Activated CD4-positive, alpha-beta T cell treated with anti-CD3 and anti-CD28 coated beads, Interleukin-2, amount 50 U/mL, for 48 hours (primary cell): ENCODE measurements around the gene ISM1.

Experiments used
- DNase-seq, 2 experiments: peaks; one replicate each; pipeline ENCODE4 v3.0.0-alpha.2; 2020

The ISM1 gene

GRCh38 chr20:13259921-13260320 lies 38.8 kb downstream of the ISM1 start:
- DNase-seq: no peak

GRCh38 chr20:13260650-13261279 lies 39.7 kb downstream of the ISM1 start:
- DNase-seq: no peak

GRCh38 chr20:13261460-13262301 lies 40.6 kb downstream of the ISM1 start:
- peak; percentile 70 to 77 for DNase-seq

- no peak for DNase-seq
Observed at GRCh38 chr20:13262302-13262650, 41.2 kb downstream of the ISM1 start.

- DNase-seq: no peak
Observed at GRCh38 chr20:13262671-13263360, 41.7 kb downstream of the ISM1 start.

GRCh38 chr20:13263451-13263850 lies 42.4 kb downstream of the ISM1 start:
- no peak for DNase-seq

GRCh38 chr20:13264907-13265306 lies 43.8 kb downstream of the ISM1 start:
- DNase-seq: no peak

GRCh38 chr20:13265941-13266340 lies 44.9 kb downstream of the ISM1 start:
- no peak for DNase-seq

GRCh38 chr20:13267231-13267630 lies 46.2 kb downstream of the ISM1 start:
- no peak for DNase-seq

GRCh38 chr20:13268953-13269352 lies 47.9 kb downstream of the ISM1 start:
- DNase-seq: no peak

GRCh38 chr20:13270211-13270610 lies 49.1 kb downstream of the ISM1 start:
- DNase-seq: no peak

- no peak for DNase-seq
Observed at GRCh38 chr20:13271098-13271497, 50.0 kb downstream of the ISM1 start.

GRCh38 chr20:13271977-13272975 lies 51.2 kb downstream of the ISM1 start:
- DNase-seq: no peak

GRCh38 chr20:13274275-13274861 lies 53.3 kb downstream of the ISM1 start:
- DNase-seq: no peak

GRCh38 chr20:13276945-13277541 lies 56.0 kb downstream of the ISM1 start:
- no peak for DNase-seq

- no peak for DNase-seq
Observed at GRCh38 chr20:13277663-13278295, 56.7 kb downstream of the ISM1 start.

GRCh38 chr20:13278812-13279570 lies 57.9 kb downstream of the ISM1 start:
- no peak for DNase-seq

GRCh38 chr20:13280609-13281324 lies 59.7 kb downstream of the ISM1 start:
- no peak for DNase-seq

- no peak for DNase-seq
Observed at GRCh38 chr20:13283869-13284829, 63.1 kb downstream of the ISM1 start.
